ENCODE results near the gene C6orf62.
"Not testable (repeated sequence)": the region's sequence is repeated elsewhere in the genome, so short reads cannot be mapped to it uniquely, and the experiment has no call there.

Gene C6orf62

GRCh38 chr6:24719125-24719971 is at the start of gene C6orf62:
Gene C6orf62 (minus strand): TSS chr6:24719154. CDS start chr6:24718668, 486 bp downstream.
- peak; percentile 28 for DNase-seq (ENCODE audit: low spot score)

GRCh38 chr6:24768361-24768760 is 49.4 kb upstream of the C6orf62 start:
- DNase-seq (ENCODE audit: low spot score) = no peak

GRCh38 chr6:24766680-24767462 is 47.9 kb upstream of the C6orf62 start:
- DNase-seq (ENCODE audit: low spot score) = peak; percentile 42

- DNase-seq (ENCODE audit: low spot score) = not testable (repeated sequence)
These were observed 47.0 kb upstream of the C6orf62 start for GRCh38 chr6:24765968-24766367.

GRCh38 chr6:24764833-24765828 is 46.2 kb upstream of the C6orf62 start:
- not testable (repeated sequence) for DNase-seq (ENCODE audit: low spot score)

- no peak for DNase-seq (ENCODE audit: low spot score)
These were observed 44.6 kb upstream of the C6orf62 start for GRCh38 chr6:24763578-24763977.

GRCh38 chr6:24761851-24762250 is 42.9 kb upstream of the C6orf62 start:
- no peak for DNase-seq (ENCODE audit: low spot score)

- DNase-seq (ENCODE audit: low spot score) = no peak
These were observed 42.4 kb upstream of the C6orf62 start for GRCh38 chr6:24761193-24761835.

- no peak for DNase-seq (ENCODE audit: low spot score)
These were observed 41.3 kb upstream of the C6orf62 start for GRCh38 chr6:24760210-24760609.

- no peak for DNase-seq (ENCODE audit: low spot score)
These were observed 40.8 kb upstream of the C6orf62 start for GRCh38 chr6:24759718-24760117.

- no peak for DNase-seq (ENCODE audit: low spot score)
These were observed 38.7 kb upstream of the C6orf62 start for GRCh38 chr6:24757611-24758010.

- DNase-seq (ENCODE audit: low spot score) = no peak
These were observed 36.3 kb upstream of the C6orf62 start for GRCh38 chr6:24755279-24755678.

GRCh38 chr6:24754378-24754777 is 35.4 kb upstream of the C6orf62 start:
- DNase-seq (ENCODE audit: low spot score) = not testable (repeated sequence)

- no peak for DNase-seq (ENCODE audit: low spot score)
These were observed 34.6 kb upstream of the C6orf62 start for GRCh38 chr6:24753545-24753944.

- no peak for DNase-seq (ENCODE audit: low spot score)
These were observed 34.1 kb upstream of the C6orf62 start for GRCh38 chr6:24752917-24753492.

- no peak for DNase-seq (ENCODE audit: low spot score)
These were observed 33.5 kb upstream of the C6orf62 start for GRCh38 chr6:24752503-24752902.

- not testable (repeated sequence) for DNase-seq (ENCODE audit: low spot score)
These were observed 31.9 kb upstream of the C6orf62 start for GRCh38 chr6:24750878-24751277.

- no peak for DNase-seq (ENCODE audit: low spot score)
These were observed 30.3 kb upstream of the C6orf62 start for GRCh38 chr6:24749297-24749696.

GRCh38 chr6:24744911-24745310 is 26.0 kb upstream of the C6orf62 start:
- DNase-seq (ENCODE audit: low spot score) = no peak

GRCh38 chr6:24743944-24744335 is 25.0 kb upstream of the C6orf62 start:
- no peak for DNase-seq (ENCODE audit: low spot score)

Measured in CD4-positive, alpha-beta T cell treated with Interleukin-15 for 4 hours (primary cell).